ENCODE data around the gene PSMA6. TPM values are rescaled to one million over a fixed set of nuclear protein-coding genes. Genes with fewer than 3 reads are reported as not detected.

PSMA6 gene
- total and polyA plus RNA-seq, 2 of the 13 experiments (the other 11 are each of a cell fraction or from before 2014, with no cell fraction given), result 525 to 1,109 TPM

DNA sequence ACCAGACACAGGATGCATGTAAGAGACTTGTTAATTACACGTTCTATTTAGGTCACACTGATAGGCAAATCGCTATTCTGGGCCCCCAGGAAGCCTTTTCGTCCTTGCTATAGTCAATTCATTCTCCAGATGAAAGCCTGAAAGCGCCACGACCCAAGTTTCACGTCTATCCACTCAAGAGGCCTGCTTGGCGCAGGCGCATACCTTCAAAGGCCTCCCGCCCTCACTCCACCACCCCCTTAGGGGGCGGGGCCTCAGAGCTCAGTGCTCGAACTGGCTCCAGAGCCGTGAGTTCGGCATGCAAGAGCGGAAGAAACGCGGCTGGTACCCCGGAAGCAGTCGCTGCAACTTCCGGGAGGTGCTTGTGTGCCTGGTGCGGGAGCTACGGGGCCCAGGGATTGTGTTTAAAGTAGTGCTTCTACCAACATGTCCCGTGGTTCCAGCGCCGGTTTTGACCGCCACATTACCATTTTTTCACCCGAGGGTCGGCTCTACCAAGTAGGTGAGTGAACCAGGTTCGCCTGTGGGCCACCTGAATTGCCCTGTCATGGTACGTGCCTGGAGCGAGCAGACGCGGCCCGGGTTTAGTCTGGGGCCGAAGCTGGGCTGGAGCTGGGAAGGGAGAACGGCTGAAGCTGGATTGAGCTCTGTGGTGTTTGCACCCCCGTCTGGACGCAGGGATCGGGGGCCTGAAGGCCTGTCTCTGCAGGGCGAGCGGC lies at the start of gene PSMA6 (continued):
- TF ChIP-seq HOMEZ (CRISPR knock-in tag; IDR thresholded peaks at IDR 0.05; ENCODE audit: low read depth), result peak; percentile 99
- TF ChIP-seq ELF3 (CRISPR knock-in tag; IDR thresholded peaks at IDR 0.05), result peak; percentile 92
- TF ChIP-seq CENPX (CRISPR knock-in tag; IDR thresholded peaks at IDR 0.05), result no peak
- peak; percentile 100 for TF ChIP-seq ZNF891 (CRISPR knock-in tag; IDR thresholded peaks at IDR 0.05)
- TF ChIP-seq, protein P1, sequence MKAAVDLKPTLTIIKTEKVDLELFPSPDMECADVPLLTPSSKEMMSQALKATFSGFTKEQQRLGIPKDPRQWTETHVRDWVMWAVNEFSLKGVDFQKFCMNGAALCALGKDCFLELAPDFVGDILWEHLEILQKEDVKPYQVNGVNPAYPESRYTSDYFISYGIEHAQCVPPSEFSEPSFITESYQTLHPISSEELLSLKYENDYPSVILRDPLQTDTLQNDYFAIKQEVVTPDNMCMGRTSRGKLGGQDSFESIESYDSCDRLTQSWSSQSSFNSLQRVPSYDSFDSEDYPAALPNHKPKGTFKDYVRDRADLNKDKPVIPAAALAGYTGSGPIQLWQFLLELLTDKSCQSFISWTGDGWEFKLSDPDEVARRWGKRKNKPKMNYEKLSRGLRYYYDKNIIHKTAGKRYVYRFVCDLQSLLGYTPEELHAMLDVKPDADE (CRISPR knock-in tag; IDR thresholded peaks at IDR 0.05), result peak; percentile 83; the same call in 1 of the 2 replicates
- TF ChIP-seq PPARG (CRISPR knock-in tag; conservative IDR thresholded peaks at IDR 0.05), result peak; percentile 77; the same call in 1 of the 2 replicates
- TF ChIP-seq ZNF850 (CRISPR knock-in tag; conservative IDR thresholded peaks at IDR 0.05), result no peak
- peak; percentile 99 for TF ChIP-seq DMAP1 (CRISPR knock-in tag; IDR thresholded peaks at IDR 0.05)
- TF ChIP-seq, protein P2, sequence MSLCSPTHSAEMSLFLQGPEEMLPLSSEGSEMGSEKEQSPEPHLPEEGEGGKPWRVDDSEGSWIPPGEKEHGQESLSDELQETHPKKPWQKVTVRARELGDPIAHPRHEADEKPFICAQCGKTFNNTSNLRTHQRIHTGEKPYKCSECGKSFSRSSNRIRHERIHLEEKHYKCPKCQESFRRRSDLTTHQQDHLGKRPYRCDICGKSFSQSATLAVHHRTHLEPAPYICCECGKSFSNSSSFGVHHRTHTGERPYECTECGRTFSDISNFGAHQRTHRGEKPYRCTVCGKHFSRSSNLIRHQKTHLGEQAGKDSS (CRISPR knock-in tag; IDR thresholded peaks at IDR 0.05; ENCODE audit: borderline replicate concordance, low read depth), result peak; percentile 93
- peak; percentile 98 for TF ChIP-seq MXD4 (CRISPR knock-in tag; IDR thresholded peaks at IDR 0.05)
- TF ChIP-seq POLR2A (IDR thresholded peaks at IDR 0.05; ENCODE audit: insufficient read depth in 1 of 2, low read depth in 2 of 2, low read length in 2 of 2), result peak; percentile 94 to 98
- TF ChIP-seq NFAT5 (CRISPR knock-in tag; IDR thresholded peaks at IDR 0.05), result peak; percentile 93
- peak; percentile 96 for TF ChIP-seq ARNT2 (CRISPR knock-in tag; IDR thresholded peaks at IDR 0.05; ENCODE audit: low read depth)
- TF ChIP-seq ZNF34 (CRISPR knock-in tag; IDR thresholded peaks at IDR 0.05; ENCODE audit: borderline replicate concordance), result peak; percentile 100
- peak; percentile 89 for TF ChIP-seq IKZF4 (CRISPR knock-in tag; IDR thresholded peaks at IDR 0.05; ENCODE audit: borderline replicate concordance, low read depth, not compliant biosample characterization)
- peak; percentile 96 for TF ChIP-seq MZF1 (CRISPR knock-in tag; IDR thresholded peaks at IDR 0.05; ENCODE audit: borderline replicate concordance)
- TF ChIP-seq, protein P3, sequence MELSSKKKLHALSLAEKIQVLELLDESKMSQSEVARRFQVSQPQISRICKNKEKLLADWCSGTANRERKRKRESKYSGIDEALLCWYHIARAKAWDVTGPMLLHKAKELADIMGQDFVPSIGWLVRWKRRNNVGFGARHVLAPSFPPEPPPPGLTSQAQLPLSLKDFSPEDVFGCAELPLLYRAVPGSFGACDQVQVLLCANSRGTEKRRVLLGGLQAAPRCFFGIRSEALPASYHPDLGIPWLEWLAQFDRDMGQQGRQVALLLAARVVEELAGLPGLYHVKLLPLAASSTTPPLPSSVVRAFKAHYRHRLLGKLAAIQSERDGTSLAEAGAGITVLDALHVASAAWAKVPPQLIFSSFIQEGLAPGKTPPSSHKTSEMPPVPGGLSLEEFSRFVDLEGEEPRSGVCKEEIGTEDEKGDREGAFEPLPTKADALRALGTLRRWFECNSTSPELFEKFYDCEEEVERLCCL (CRISPR knock-in tag; IDR thresholded peaks at IDR 0.05; ENCODE audit: borderline replicate concordance), result peak; percentile 99
- TF ChIP-seq ZNF331 (CRISPR knock-in tag; IDR thresholded peaks at IDR 0.05), result peak; percentile 92
- TF ChIP-seq TGIF2 (CRISPR knock-in tag; IDR thresholded peaks at IDR 0.05), result peak; percentile 7; the same call in 1 of the 2 replicates
- TF ChIP-seq ZNF619 (CRISPR knock-in tag; IDR thresholded peaks at IDR 0.05), result peak; percentile 91; the same call in 1 of the 2 replicates
